Body of pancreas (tissue), 4 donors: ENCODE measurements around the gene SLC30A3.

Source experiments
- POLR2A ChIP-seq, 3 donors: fragments of 450-650 bp; IDR thresholded peaks; one replicate each; pipeline ENCODE4 v1.6.1; 2016; ENCODE audit warnings: antibody characterized with exemption in 3 of 3, mild to moderate bottlenecking in 2 of 3
- TF ChIP-seq, protein P1 (sequence below), 7 experiments: fragments of 450-650 bp in 4 of 7; fragments of 200-600 bp in 3 of 7; sonication (generic) in 3 of 7; IDR thresholded peaks; one replicate each; pipeline ENCODE4 v1.5.1; 2016 to 2019; ENCODE audit warnings: antibody characterized with exemption in 7 of 7

DNA sequence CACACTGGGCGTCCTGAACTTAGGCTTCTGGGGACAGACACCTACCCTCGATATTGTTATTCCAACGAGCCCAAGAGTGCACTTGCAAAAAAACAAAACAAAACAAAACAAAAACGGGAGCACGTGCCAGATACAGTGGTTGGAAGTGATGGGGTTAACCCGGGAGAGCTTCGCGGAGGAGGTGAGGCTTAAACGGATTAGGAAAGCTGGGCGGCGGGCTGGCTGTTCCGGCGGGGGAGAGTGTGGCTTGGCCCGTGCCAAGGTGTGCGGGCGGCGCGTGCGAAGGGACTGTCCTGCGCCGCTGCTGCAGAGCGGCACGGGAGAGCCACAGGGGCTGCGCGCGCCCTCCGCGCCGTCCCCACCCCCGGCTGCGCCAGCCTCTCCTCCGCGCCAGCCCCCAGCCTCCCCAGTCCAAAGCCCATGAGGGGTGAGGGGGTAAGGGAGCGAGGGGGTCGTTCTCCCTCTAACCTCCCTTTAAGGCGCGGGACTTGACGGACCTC lies 1.5 kb upstream of the SLC30A3 start:
- TF ChIP-seq, protein P1, sequence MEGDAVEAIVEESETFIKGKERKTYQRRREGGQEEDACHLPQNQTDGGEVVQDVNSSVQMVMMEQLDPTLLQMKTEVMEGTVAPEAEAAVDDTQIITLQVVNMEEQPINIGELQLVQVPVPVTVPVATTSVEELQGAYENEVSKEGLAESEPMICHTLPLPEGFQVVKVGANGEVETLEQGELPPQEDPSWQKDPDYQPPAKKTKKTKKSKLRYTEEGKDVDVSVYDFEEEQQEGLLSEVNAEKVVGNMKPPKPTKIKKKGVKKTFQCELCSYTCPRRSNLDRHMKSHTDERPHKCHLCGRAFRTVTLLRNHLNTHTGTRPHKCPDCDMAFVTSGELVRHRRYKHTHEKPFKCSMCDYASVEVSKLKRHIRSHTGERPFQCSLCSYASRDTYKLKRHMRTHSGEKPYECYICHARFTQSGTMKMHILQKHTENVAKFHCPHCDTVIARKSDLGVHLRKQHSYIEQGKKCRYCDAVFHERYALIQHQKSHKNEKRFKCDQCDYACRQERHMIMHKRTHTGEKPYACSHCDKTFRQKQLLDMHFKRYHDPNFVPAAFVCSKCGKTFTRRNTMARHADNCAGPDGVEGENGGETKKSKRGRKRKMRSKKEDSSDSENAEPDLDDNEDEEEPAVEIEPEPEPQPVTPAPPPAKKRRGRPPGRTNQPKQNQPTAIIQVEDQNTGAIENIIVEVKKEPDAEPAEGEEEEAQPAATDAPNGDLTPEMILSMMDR (IDR thresholded peaks at IDR 0.05) = no peak
- TF ChIP-seq POLR2A (IDR thresholded peaks at IDR 0.05) = no peak
